ENCODE data around the gene LDB2. TPM values are rescaled to one million over a fixed set of nuclear protein-coding genes. Genes with fewer than 3 reads are reported as not detected.
A peak's percentile ranks its signal among the peaks of the same experiment; 100 is the strongest.

LDB2 gene
- total and polyA plus RNA-seq, 2 of the 8 experiments (the other 6 are each of a cell fraction or from before 2014, with no cell fraction given): 57.0 to 140 TPM

DNA sequence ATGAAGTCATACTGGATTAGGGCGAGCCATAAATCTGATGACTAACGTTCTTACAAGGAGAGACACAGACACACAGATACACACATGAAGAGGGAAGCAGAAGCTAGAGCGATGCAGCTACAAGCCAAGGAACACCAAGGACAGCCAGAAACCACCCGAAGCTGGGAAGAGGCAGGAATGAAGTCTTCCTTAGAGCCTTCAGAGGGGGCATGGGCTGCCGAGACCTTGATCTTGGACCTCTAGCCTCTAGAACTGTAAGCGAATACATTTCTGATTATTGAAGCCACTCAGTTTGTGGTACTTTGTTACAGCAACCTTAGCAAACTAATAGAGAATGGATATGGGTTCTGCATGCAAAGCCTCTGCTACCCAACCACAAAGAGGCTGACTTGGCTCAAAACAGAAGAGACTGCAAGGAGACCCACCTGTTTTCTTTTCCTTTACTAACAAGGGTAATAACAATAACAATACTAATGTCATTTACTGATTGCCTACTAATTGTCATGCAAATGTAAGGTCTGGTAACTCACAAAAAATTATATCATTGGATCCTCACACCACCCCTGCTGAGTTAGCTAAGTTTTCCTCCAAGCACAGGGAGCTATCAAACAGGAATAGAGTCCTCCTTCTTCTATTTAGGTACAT is 10.1 kb upstream of the LDB2 start:
- H3K27me3 ChIP-seq (replicated peaks in 1 of 4; ENCODE audit: control insufficient read depth in 3 of 4, extremely low read depth in 1 of 4, insufficient read depth in 3 of 4, low read length in 3 of 4): no peaks in the 10 kb centered on the region
- no peak overlapping the region for H3K56ac ChIP-seq (replicated peaks; ENCODE audit: insufficient read length, low read depth, low read length)
- H3K18ac ChIP-seq (ENCODE audit: extremely low read depth, low read length): peak overlapping the region; percentile 79
- no peaks in the 10 kb centered on the region for H3K79me2 ChIP-seq (ENCODE audit: control insufficient read depth in 1 of 2, insufficient read depth in 2 of 2, low read length in 2 of 2)
- H3K14ac ChIP-seq (ENCODE audit: insufficient read length): no peak overlapping the region
- 43% methylated on average over 6 of the region's 6 CpGs; no CpG with 5 or more reads in 1 of the 2 experiments for WGBS, 2 experiments (ENCODE audit: extremely low coverage in 1 of 2, insufficient coverage in 1 of 2, insufficient read length in 1 of 2, insufficient replicate concordance in 2 of 2, low coverage in 1 of 2, low lambda C conversion rate in 2 of 2, missing lambda C conversion rate in 1 of 2)
- no peak overlapping the region for H2AFZ ChIP-seq (ENCODE audit: low read length)
- no peaks in the 10 kb centered on the region for H3K79me1 ChIP-seq (ENCODE audit: low read depth, low read length)
- H2BK12ac ChIP-seq (ENCODE audit: low read depth, low read length): peak overlapping the region; percentile 83; the same call in 1 of the 2 replicates
- no peaks in the 10 kb centered on the region for H4K20me1 ChIP-seq (replicated peaks in 1 of 2; ENCODE audit: control insufficient read depth in 1 of 2, insufficient read depth in 2 of 2, low read length in 2 of 2)
- peak overlapping the region; percentile 75 for H2BK120ac ChIP-seq (replicated peaks; ENCODE audit: low read depth, low read length)
- H3K4ac ChIP-seq (replicated peaks; ENCODE audit: insufficient read length, low read depth, low read length): no peak overlapping the region
- H3K4me3 ChIP-seq (ENCODE audit: extremely low read depth in 1 of 4, insufficient read depth in 2 of 4, low read depth in 3 of 4, low read length in 4 of 4): peak overlapping the region in 2 of 4 experiments; percentile 10 to 20; a peak in 1 of 8 replicates
- peak; percentile 79 for FAIRE-seq
- CTCF ChIA-PET (ENCODE audit: partially characterized antibody): interaction anchor here (0.6 to 5.1 kb wide), 8 partner anchors 8 to 443 kb away, joined by 3 to 24 read pairs (median 4); no protein-coding TSS in a partner anchor
- H4K5ac ChIP-seq (ENCODE audit: insufficient read length, low read depth, low read length): peak overlapping the region; percentile 0
- no peaks in the 10 kb centered on the region for H3K23me2 ChIP-seq (ENCODE audit: low read depth, low read length)
- H3K23ac ChIP-seq (ENCODE audit: insufficient read length): no peak overlapping the region
- 0 out of 2 replicates have a peak overlapping the region, but pooled peaks have one; percentile 9 for H3K27ac ChIP-seq (ENCODE audit: low read depth, low read length)
- no peak overlapping the region for H4K8ac ChIP-seq (ENCODE audit: extremely low read depth, insufficient read depth, low read length)
- peaks cover 5 to 13% (median 8%) of the 10 kb centered on the region in 4 experiments for H3K4me1 ChIP-seq (replicated peaks in 1 of 4; ENCODE audit: control insufficient read depth in 3 of 4, insufficient read depth in 4 of 4, low read length in 3 of 4)
- peak overlapping the region; percentile 68; the same call in 1 of the 2 replicates for H2BK20ac ChIP-seq (ENCODE audit: low read length)
- H2BK15ac ChIP-seq (ENCODE audit: low read length): no peak overlapping the region
- no peak for TF ChIP-seq EZH2 (IDR thresholded peaks at IDR 0.05; ENCODE audit: low read depth, low read length, severe bottlenecking)
- no peak for TF ChIP-seq RAD21 (IDR thresholded peaks at IDR 0.05 in 1 of 2, conservative IDR thresholded peaks at IDR 0.05 in 1 of 2; ENCODE audit: low read depth in 2 of 2, low read length in 2 of 2)
- TF ChIP-seq NANOG (IDR thresholded peaks at IDR 0.05; ENCODE audit: insufficient read depth, low read depth, low read length, poor library complexity, severe bottlenecking): peak; percentile 63
- peak; percentile 90 for TF ChIP-seq POU5F1 (IDR thresholded peaks at IDR 0.05; ENCODE audit: low read depth, low read length)
- TF ChIP-seq KDM1A (IDR thresholded peaks at IDR 0.05; ENCODE audit: borderline replicate concordance, low read length): peak; percentile 26; the same call in 1 of the 2 replicates
- DNase-seq (ENCODE audit: low read depth in 1 of 2, low spot score in 2 of 2): no peak
- 0 out of 2 replicates have a peak overlapping the region, but pooled peaks have one; percentile 60 for H2AK5ac ChIP-seq (ENCODE audit: low read depth, low read length)
- H3K9ac ChIP-seq (replicated peaks in 1 of 4; ENCODE audit: extremely low read depth in 1 of 4, low read depth in 3 of 4, low read length in 3 of 4): no peak overlapping the region
- H3K4me2 ChIP-seq (ENCODE audit: insufficient read depth in 1 of 2, low read depth in 2 of 2, low read length in 2 of 2): peak overlapping the region; percentile 34 to 51
- H4K91ac ChIP-seq (replicated peaks; ENCODE audit: insufficient read length, low read length): peak overlapping the region; percentile 63
- peaks cover 0 to 5% of the 10 kb centered on the region in 2 experiments; a peak in 1 of 4 replicates for H3K9me3 ChIP-seq (ENCODE audit: insufficient read depth in 2 of 2, low read depth in 1 of 2, low read length in 1 of 2)
- POLR2A ChIA-PET (ENCODE audit: partially characterized antibody): interaction anchor here (1.0 to 1.5 kb wide), 3 partner anchors 10 to 57 kb away, joined by 3 to 4 read pairs (median 3); no protein-coding TSS in a partner anchor
- H3K36me3 ChIP-seq (ENCODE audit: control insufficient read depth in 2 of 4, insufficient read depth in 4 of 4, low read length in 3 of 4): no peaks in the 10 kb centered on the region
- peak overlapping the region; percentile 82; the same call in 1 of the 2 replicates for H2BK5ac ChIP-seq (ENCODE audit: low read depth, low read length)

All from H1 (cell line).